Measurements from ENCODE around the gene TRIO. TPM values are rescaled to one million over a fixed set of nuclear protein-coding genes. Genes with fewer than 3 reads are reported as not detected.

TRIO gene
- total and polyA plus RNA-seq, 2 of the 8 experiments (the other 6 are each of a cell fraction or from before 2014, with no cell fraction given): 35.1 to 69.1 TPM

DNA sequence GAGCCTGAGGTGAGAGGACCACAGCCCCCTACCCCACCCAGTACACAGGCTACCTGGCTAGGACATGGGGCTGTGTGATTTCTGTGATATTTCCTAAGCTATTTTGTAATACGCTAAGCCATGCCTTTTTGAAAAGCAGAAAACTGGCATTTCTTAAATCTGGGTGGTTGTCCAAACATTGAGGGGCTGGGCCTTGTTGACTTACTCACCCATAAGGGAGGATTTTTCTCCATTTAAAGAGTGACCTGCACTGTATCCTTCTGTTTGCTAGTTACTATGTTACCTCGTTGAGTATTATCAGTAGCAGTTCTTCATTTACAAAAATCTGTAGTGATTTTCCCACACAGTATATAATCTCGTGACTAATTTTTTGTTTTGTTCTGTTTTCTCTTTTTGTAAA lies 321.0 kb downstream of the TRIO start (continued):
- TF ChIP-seq GABPA (IDR thresholded peaks at IDR 0.05; ENCODE audit: borderline replicate concordance, insufficient read depth, low read length) (no peak), RNF2 (IDR thresholded peaks at IDR 0.05; ENCODE audit: borderline replicate concordance, low read depth, low read length, missing control alignments, poor library complexity, severe bottlenecking) (no peak)
